ENCODE results near the gene ZRANB1. TPM values are rescaled to one million over a fixed set of nuclear protein-coding genes. Genes with fewer than 3 reads are reported as not detected.

Gene ZRANB1
- total RNA-seq, 1 experiment from 2014 or later: 12.3 TPM

GRCh38 chr10:124993736-124994451, 52.0 kb downstream of the ZRANB1 start:
- DNase-seq (ENCODE audit: low spot score): no peak

- DNase-seq (ENCODE audit: low spot score): no peak
Observed at GRCh38 chr10:124994573-124995473, 52.9 kb downstream of the ZRANB1 start.

GRCh38 chr10:124995605-124996004, 53.7 kb downstream of the ZRANB1 start:
- DNase-seq (ENCODE audit: low spot score): no peak

- no peak for DNase-seq (ENCODE audit: low spot score)
Observed at GRCh38 chr10:124996127-124996853, 54.4 kb downstream of the ZRANB1 start.

GRCh38 chr10:124996854-124997215, 54.9 kb downstream of the ZRANB1 start:
- no peak for DNase-seq (ENCODE audit: low spot score)

GRCh38 chr10:124997306-124997705, 55.4 kb downstream of the ZRANB1 start:
- DNase-seq (ENCODE audit: low spot score): no peak

- no peak for DNase-seq (ENCODE audit: low spot score)
Observed at GRCh38 chr10:124997771-124998623, 56.1 kb downstream of the ZRANB1 start.

GRCh38 chr10:124998624-124999291, 56.8 kb downstream of the ZRANB1 start:
- no peak for DNase-seq (ENCODE audit: low spot score)

GRCh38 chr10:124999433-125000365, 57.8 kb downstream of the ZRANB1 start:
- DNase-seq (ENCODE audit: low spot score): no peak

GRCh38 chr10:125000366-125001312, 58.7 kb downstream of the ZRANB1 start:
- DNase-seq (ENCODE audit: low spot score): no peak

- DNase-seq (ENCODE audit: low spot score): no peak
Observed at GRCh38 chr10:125001313-125002046, 59.6 kb downstream of the ZRANB1 start.

GRCh38 chr10:125002047-125002422, 60.1 kb downstream of the ZRANB1 start:
- DNase-seq (ENCODE audit: low spot score): no peak

GRCh38 chr10:125002423-125003145, 60.7 kb downstream of the ZRANB1 start:
- DNase-seq (ENCODE audit: low spot score): no peak

- DNase-seq (ENCODE audit: low spot score): no peak
Observed at GRCh38 chr10:125003146-125003900, 61.4 kb downstream of the ZRANB1 start.

- DNase-seq (ENCODE audit: low spot score): no peak
Observed at GRCh38 chr10:125003901-125004467, 62.1 kb downstream of the ZRANB1 start.
